Stomach (tissue), 9 donors: Measurements from ENCODE around the gene ADD3. TPM values are rescaled to one million over a fixed set of nuclear protein-coding genes. Genes with fewer than 3 reads are reported as not detected.

Source experiments
- DNase-seq, 2 donors: peaks; one replicate each; pipeline versions ENCODE4 v3.0.0 to v3.0.0-alpha.2; 2013 to 2019
- H3K27ac ChIP-seq, 5 donors: fragments of 200-600 bp in 4 of 5; sonication (generic) in 4 of 5; one replicate each; pipeline ENCODE4 v1.5.1; 2013 to 2019; ENCODE audit warnings: mild to moderate bottlenecking in 1 of 5, moderate library complexity in 1 of 5
- H3K27me3 ChIP-seq, 3 donors: fragments of 200-600 bp; sonication (generic); one replicate each; pipeline ENCODE4 v1.5.1; 2017 to 2019; ENCODE audit warnings: mixed run types in 1 of 3
- H3K36me3 ChIP-seq, 4 donors: fragments of 200-600 bp; sonication (generic); 1 replicate in 3 of 4; 2 replicates in 1 of 4; pipeline ENCODE4 v1.5.1; 2016 to 2019
- H3K4me1 ChIP-seq, 4 donors: fragments of 200-600 bp; sonication (generic); one replicate each; pipeline ENCODE4 v1.5.1; 2016 to 2019
- H3K4me3 ChIP-seq, 4 donors: fragments of 200-600 bp; sonication (generic) in 3 of 4; one replicate each; pipeline ENCODE4 v1.5.1; 2016 to 2019; ENCODE audit warnings: mild to moderate bottlenecking in 1 of 4
- H3K9me3 ChIP-seq, 4 donors: fragments of 200-600 bp; sonication (generic); one replicate each; pipeline ENCODE4 v1.5.1; 2016 to 2019
- CTCF ChIP-seq, 7 experiments: fragments of 450-650 bp in 4 of 7; fragments of 200-600 bp in 3 of 7; sonication (generic) in 3 of 7; IDR thresholded peaks; one replicate each; pipeline ENCODE4 v1.5.1; 2016 to 2019; ENCODE audit warnings: antibody characterized with exemption in 7 of 7, control low read depth in 2 of 7, mild to moderate bottlenecking in 1 of 7
- EP300 ChIP-seq: sonication (generic); formaldehyde crosslinking; IDR thresholded peaks from one replicate; pipeline ENCODE4 v1.6.1; 2017; ENCODE audit warnings: antibody characterized with exemption
- POLR2A ChIP-seq, 4 donors: fragments of 450-650 bp; IDR thresholded peaks; one replicate each; pipeline ENCODE4 v1.6.1; 2016; ENCODE audit warnings: antibody characterized with exemption in 4 of 4, control low read depth in 2 of 4, mild to moderate bottlenecking in 1 of 4, moderate library complexity in 1 of 4
- POLR2AphosphoS5 ChIP-seq, 3 donors: sonication (generic); formaldehyde crosslinking; IDR thresholded peaks; one replicate each; pipeline ENCODE4 v1.6.1; 2016; ENCODE audit warnings: antibody characterized with exemption in 3 of 3
- WGBS, 5 donors: extraction: QIAGEN DNeasy Blood & Tissue Kit in 3 of 5; methylation state at CpG; one replicate each; pipeline versions ENCODE4 v1.1.5 to v1.1.7; 2013 to 2018; 5-methylcytosine and 5-hydroxymethylcytosine counted together
- intact Hi-C: fragments of 100-400 bp; cut with DNase I; formaldehyde crosslinking; loops from one replicate; pipeline ENCODE4 v1.15.1; 2023; ENCODE audit warnings: low total_unique reads
- polyA plus RNA-seq, 3 donors: library from polyadenylated mRNA; stranded (reverse); fragments of 200-250 nt; gene quantifications; one replicate each; pipeline ENCODE4 v1.2.3, GENCODE V29; 2013
- total RNA-seq, 5 donors: library from RNA; depleted of rRNA; stranded (reverse); fragments of >200 nt; gene quantifications; one replicate each; pipeline versions ENCODE4 v1.1.0 to v1.2.3, GENCODE V29; 2014 to 2016
- donor health status: healthy with polysubstance abuse.
- donor health status: Bipolar disorder and iron deficiency.
- donor health status: healthy.

ADD3 gene
- total and polyA plus RNA-seq, 8 donors, result 22.9 to 600 (median 80.3) TPM

- intact Hi-C loops, result no loop called here
- peak overlapping the region; percentile 4 to 68 (median 20) for H3K27ac ChIP-seq
Observed at GRCh38 chr10:109974504-109975191, 33.1 kb upstream of the ADD3 start.

GRCh38 chr10:109975244-109976190 is 32.3 kb upstream of the ADD3 start:
- Histone ChIP-seq H3K4me3 (no peak overlapping the region), H3K9me3 (no peaks in the 10 kb centered on the region), H3K36me3 (no peaks in the 10 kb centered on the region), H3K27me3 (no peaks in the 10 kb centered on the region), H3K4me1 (peaks cover 13 to 56% (median 27%) of the 10 kb centered on the region in 4 donors), H3K27ac (peak overlapping the region; percentile 4 to 78 (median 20))
- intact Hi-C loops, result no loop called here
- no peak for DNase-seq
- TF ChIP-seq POLR2A (IDR thresholded peaks at IDR 0.05) (no peak), CTCF (IDR thresholded peaks at IDR 0.05) (no peak), EP300 (no peak), POLR2AphosphoS5 (IDR thresholded peaks at IDR 0.05) (no peak)
- 50 to 75% (median 70%) methylated on average over 4 of the region's 4 CpGs for WGBS, 5 donors

More at GRCh38 chr10:109974504-109975191, 33.1 kb upstream of the ADD3 start:
- 31 to 49% (median 45%) methylated on average over 9 of the region's 9 CpGs for WGBS, 5 donors
- Histone ChIP-seq H3K36me3 (no peaks in the 10 kb centered on the region), H3K27me3 (no peaks in the 10 kb centered on the region), H3K4me3 (no peak overlapping the region), H3K4me1 (peaks cover 13 to 65% (median 34%) of the 10 kb centered on the region in 4 donors), H3K9me3 (no peaks in the 10 kb centered on the region)
- TF ChIP-seq CTCF (IDR thresholded peaks at IDR 0.05) (no peak), POLR2AphosphoS5 (IDR thresholded peaks at IDR 0.05) (no peak), EP300 (no peak), POLR2A (IDR thresholded peaks at IDR 0.05) (no peak)
- peak in 1 of 2 donors; percentile 85 for DNase-seq

GRCh38 chr10:109976681-109977080 is 31.1 kb upstream of the ADD3 start:
- no peak for DNase-seq
- Histone ChIP-seq H3K27me3 (no peaks in the 10 kb centered on the region), H3K27ac (peak overlapping the region in 3 of 5 donors; percentile 62 to 75 (median 69)), H3K4me1 (peaks cover 13 to 52% (median 23%) of the 10 kb centered on the region in 4 donors), H3K36me3 (no peaks in the 10 kb centered on the region), H3K9me3 (no peaks in the 10 kb centered on the region), H3K4me3 (no peak overlapping the region)
- TF ChIP-seq EP300 (no peak), CTCF (IDR thresholded peaks at IDR 0.05) (no peak), POLR2A (IDR thresholded peaks at IDR 0.05) (no peak), POLR2AphosphoS5 (IDR thresholded peaks at IDR 0.05) (no peak)
- WGBS, 5 donors, result 43 to 68% (median 64%) methylated on average over 2 of the region's 2 CpGs
- intact Hi-C loops, result no loop called here

GRCh38 chr10:109977382-109977806 is 30.4 kb upstream of the ADD3 start:
- Histone ChIP-seq H3K9me3 (no peaks in the 10 kb centered on the region), H3K36me3 (no peaks in the 10 kb centered on the region), H3K4me3 (no peak overlapping the region), H3K27ac (peak overlapping the region; percentile 49 to 75 (median 62)), H3K27me3 (no peaks in the 10 kb centered on the region), H3K4me1 (peaks cover 18 to 52% (median 22%) of the 10 kb centered on the region in 4 donors)
- peak; percentile 57 to 89 for DNase-seq
- 34 to 62% (median 46%) methylated on average over 6 of the region's 6 CpGs for WGBS, 5 donors
- intact Hi-C loops, result no loop called here
- no peak for TF ChIP-seq EP300
- TF ChIP-seq POLR2A (IDR thresholded peaks at IDR 0.05), result no peak
- TF ChIP-seq POLR2AphosphoS5 (IDR thresholded peaks at IDR 0.05), result peak in 2 of 3 donors; percentile 28 to 49
- no peak for TF ChIP-seq CTCF (IDR thresholded peaks at IDR 0.05)
